OCI-LY7 (cell line): Measurements from ENCODE around the gene DIAPH2. TPM values are rescaled to one million over a fixed set of nuclear protein-coding genes. Genes with fewer than 3 reads are reported as not detected.

Experiments
- BruUV-seq: library from RNA; stranded (reverse); fragments of 400-500 nt; replicated peaks from 2 replicates; lab custom pipeline; 2021; lab: Mats Ljungman, UMichigan
- CTCF ChIA-PET: fragments of 300-600 bp; sonication (Branson Sonifier 250); formaldehyde crosslinking; loops from one replicate; lab custom pipeline; 2022; ENCODE audit warnings: antibody characterized with exemption; ENCODE audit not compliant: unreplicated experiment; lab: Charles Lee
- POLR2A ChIA-PET: fragments of 300-600 bp; sonication (Branson Sonifier 250); formaldehyde crosslinking; loops from one replicate; lab custom pipeline; 2022; ENCODE audit warnings: antibody characterized with exemption; lab: Charles Lee
- DNase-seq: peaks from one replicate; pipeline ENCODE4 v3.0.0-alpha.2; 2015; ENCODE audit warnings: low spot score
- H2AFZ ChIP-seq: fragments of 200-600 bp; sonication (generic), shearing (Covaris generic); 2 replicates; pipeline ENCODE4 v1.6.1; 2014; ENCODE audit warnings: mild to moderate bottlenecking, antibody characterized with exemption, low read length, moderate library complexity
- H3K27ac ChIP-seq: fragments of 200-600 bp; sonication (generic); 2 replicates; pipeline ENCODE4 v1.5.1; 2014; ENCODE audit warnings: mixed run types, low read depth, mild to moderate bottlenecking, moderate library complexity, low read length, inconsistent platforms; ENCODE audit not compliant: poor library complexity, severe bottlenecking
- H3K36me3 ChIP-seq: fragments of 200-600 bp; sonication (generic); 2 replicates; pipeline ENCODE4 v1.6.1; 2014; ENCODE audit warnings: mild to moderate bottlenecking, antibody characterized with exemption, low read length, moderate library complexity, mixed read lengths; ENCODE audit not compliant: insufficient read depth
- H3K4me1 ChIP-seq: fragments of 200-600 bp; sonication (generic); 2 replicates; pipeline ENCODE4 v1.5.1; 2014; ENCODE audit warnings: mild to moderate bottlenecking, low read length; ENCODE audit not compliant: insufficient read depth, poor library complexity, severe bottlenecking
- H3K4me2 ChIP-seq: fragments of 200-600 bp; sonication (generic); 2 replicates; pipeline ENCODE4 v1.6.1; 2014; ENCODE audit warnings: mild to moderate bottlenecking, low read length
- H3K4me3 ChIP-seq: fragments of 200-600 bp; sonication (generic); 2 replicates; pipeline ENCODE4 v1.5.1; 2014; ENCODE audit warnings: mild to moderate bottlenecking, low read depth, low read length; ENCODE audit not compliant: poor library complexity, severe bottlenecking
- H3K79me2 ChIP-seq: fragments of 200-600 bp; sonication (generic); 2 replicates; pipeline ENCODE4 v1.6.1; 2016; ENCODE audit warnings: low read depth, mild to moderate bottlenecking, low read length, moderate library complexity, mixed read lengths; ENCODE audit not compliant: insufficient read depth
- H3K9me2 ChIP-seq: fragments of 200-600 bp; sonication (generic); 2 replicates; pipeline ENCODE4 v1.6.1; 2016; ENCODE audit warnings: mild to moderate bottlenecking, low read length, mixed read lengths; ENCODE audit not compliant: insufficient read depth
- H3K9me3 ChIP-seq: fragments of 200-600 bp; sonication (generic); 2 replicates; pipeline ENCODE4 v1.6.1; 2014; ENCODE audit warnings: mild to moderate bottlenecking, mixed run types, low read length, mixed read lengths
- H4K20me1 ChIP-seq: fragments of 200-600 bp; sonication (generic); 2 replicates; pipeline ENCODE4 v1.6.1; 2014; ENCODE audit warnings: mild to moderate bottlenecking, antibody characterized with exemption, low read length, moderate library complexity, mixed read lengths; ENCODE audit not compliant: insufficient read depth
- CTCF ChIP-seq: fragments of 200-600 bp; sonication (generic); conservative IDR thresholded peaks from 2 replicates; pipeline ENCODE4 v1.5.1; 2014; ENCODE audit warnings: mild to moderate bottlenecking, antibody characterized with exemption, low read length, moderate library complexity, mixed read lengths
- EZH2phosphoT487 ChIP-seq: fragments of 200-600 bp; sonication (generic); IDR thresholded peaks from 2 replicates; pipeline ENCODE4 v1.6.1; 2018; ENCODE audit warnings: low read depth, borderline replicate concordance, mild to moderate bottlenecking, mixed run types, antibody characterized with exemption, low read length, moderate library complexity, mixed read lengths
- intact Hi-C: fragments of 100-400 bp; cut with micrococcal nuclease; formaldehyde crosslinking; loops from one replicate; pipeline ENCODE4 v1.10.0; 2022; ENCODE audit not compliant: unreplicated experiment
- total RNA-seq, 2 experiments: library from RNA; depleted of rRNA in 1 of 2; stranded (reverse); fragments of >200 nt in 1 of 2; shearing (Covaris generic) in 1 of 2; gene quantifications; 2 replicates each; pipeline ENCODE4 v1.2.3, GENCODE V29; 2014 to 2022

DIAPH2 gene
- total RNA-seq, 2 experiments from 2014 or later: 21.3 to 21.5 TPM

DNA sequence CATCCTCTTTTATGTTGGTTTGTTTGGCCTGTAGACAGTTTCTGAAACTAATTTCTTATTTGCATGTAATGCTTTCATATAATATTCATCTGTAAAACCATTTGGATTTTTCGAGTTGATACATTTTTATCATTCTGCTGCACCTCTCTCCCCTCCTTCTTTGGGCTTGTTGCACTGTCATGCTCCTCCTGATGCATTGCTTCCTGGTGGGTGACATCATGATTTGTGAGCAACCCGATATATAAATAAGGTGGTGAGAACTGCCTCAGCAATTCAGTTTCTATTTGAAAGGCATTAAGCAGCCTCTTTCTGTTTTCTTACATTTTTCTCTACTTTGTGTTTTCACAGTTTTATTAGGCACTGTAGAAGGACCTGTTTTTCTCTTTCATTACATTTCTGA lies 714.8 kb downstream of the DIAPH2 start:
- no peak overlapping the region for H3K27ac ChIP-seq
- H3K4me1 ChIP-seq: peaks cover 5% of the 10 kb centered on the region
- ChIA-PET CTCF (no interaction called here), POLR2A (no interaction called here)
- BruUV-seq: no TSS peak
- no peak overlapping the region for H2AFZ ChIP-seq
- no peaks in the 10 kb centered on the region for H3K9me2 ChIP-seq
- H3K9me3 ChIP-seq: no peaks in the 10 kb centered on the region
- no peak for TF ChIP-seq EZH2phosphoT487
- no peak for TF ChIP-seq CTCF
- H3K79me2 ChIP-seq: no peaks in the 10 kb centered on the region
- no peak for DNase-seq
- no peaks in the 10 kb centered on the region for H4K20me1 ChIP-seq
- H3K4me2 ChIP-seq: no peak overlapping the region
- no peak overlapping the region for H3K4me3 ChIP-seq
- intact Hi-C loops: no loop called here
- H3K36me3 ChIP-seq: no peaks in the 10 kb centered on the region

DNA sequence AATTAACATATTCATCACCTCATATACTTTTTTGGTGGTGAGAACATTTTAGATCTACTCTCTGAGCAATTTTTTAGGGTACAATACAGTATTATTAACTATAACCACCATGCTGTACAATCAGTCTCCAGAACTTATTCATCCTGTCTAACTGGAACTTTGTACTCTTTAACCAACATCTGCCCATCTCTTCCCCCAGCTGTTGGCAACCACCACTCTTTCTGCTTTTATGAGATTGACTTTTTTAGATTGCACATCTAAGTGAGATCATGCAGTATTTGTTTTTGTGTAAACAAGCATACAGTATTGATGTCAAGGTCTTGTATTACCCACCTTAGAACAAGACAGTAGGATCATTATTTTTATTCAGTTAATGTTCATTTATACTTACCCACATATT lies 715.9 kb downstream of the DIAPH2 start:
- Histone ChIP-seq H3K27ac (no peak overlapping the region), H3K4me3 (no peak overlapping the region), H3K4me2 (no peak overlapping the region), H3K9me2 (no peaks in the 10 kb centered on the region), H3K4me1 (peaks cover 5% of the 10 kb centered on the region), H3K9me3 (no peaks in the 10 kb centered on the region), H3K79me2 (no peaks in the 10 kb centered on the region), H3K36me3 (no peaks in the 10 kb centered on the region), H4K20me1 (no peaks in the 10 kb centered on the region), H2AFZ (no peak overlapping the region)
- ChIA-PET POLR2A (interaction anchor here (0.6 to 0.7 kb wide), 3 partner anchors 216 to 1260 kb away, joined by 3 read pairs; no protein-coding TSS in a partner anchor), CTCF (no interaction called here)
- no peak for DNase-seq
- no TSS peak for BruUV-seq
- TF ChIP-seq EZH2phosphoT487: no peak
- no peak for TF ChIP-seq CTCF
- intact Hi-C loops: no loop called here

DNA sequence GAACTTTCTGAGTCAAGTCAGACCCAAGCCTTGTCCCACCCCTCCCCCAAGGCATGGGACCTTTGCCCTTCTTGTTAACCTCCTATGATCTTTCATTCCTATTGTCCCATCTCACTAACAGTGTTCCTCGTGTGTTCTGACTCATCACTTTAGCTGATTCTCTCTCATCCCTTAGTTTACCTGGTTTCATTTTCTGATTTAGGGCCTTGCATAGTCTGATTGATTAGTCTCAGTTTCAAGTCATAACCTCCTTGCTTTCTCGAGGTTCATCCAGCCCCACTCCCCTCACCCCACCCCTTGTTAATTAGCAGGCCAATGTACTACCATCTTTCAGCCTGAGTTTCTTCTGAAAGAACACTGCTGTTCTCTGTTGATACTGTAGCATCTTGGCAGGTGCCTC lies 716.5 kb downstream of the DIAPH2 start:
- no peak for DNase-seq

More for the DNA sequence above, 716.5 kb downstream of the DIAPH2 start:
- Histone ChIP-seq H3K79me2 (no peaks in the 10 kb centered on the region), H2AFZ (no peak overlapping the region), H3K36me3 (no peaks in the 10 kb centered on the region), H4K20me1 (no peaks in the 10 kb centered on the region), H3K9me2 (no peaks in the 10 kb centered on the region), H3K9me3 (no peaks in the 10 kb centered on the region), H3K4me1 (peaks cover 5% of the 10 kb centered on the region), H3K4me3 (no peak overlapping the region), H3K27ac (no peak overlapping the region), H3K4me2 (no peak overlapping the region)
- CTCF ChIA-PET: interaction anchor here (0.6 kb wide), 1 partner anchor 660 kb away, joined by 3 read pairs; no protein-coding TSS in a partner anchor
- no TSS peak for BruUV-seq
- POLR2A ChIA-PET: interaction anchor here (0.6 to 0.7 kb wide), 2 partner anchors 634 to 1261 kb away, joined by 3 read pairs; no protein-coding TSS in a partner anchor
- no peak for TF ChIP-seq CTCF
- no peak for TF ChIP-seq EZH2phosphoT487
- intact Hi-C loops: no loop called here
